NT2/D1 (cell line): ENCODE data around the gene ARHGAP11B.
"Not testable (repeated sequence)": the region's sequence is repeated elsewhere in the genome, so short reads cannot be mapped to it uniquely, and the experiment has no call there.

Experiments used
- SUZ12 ChIP-seq: IDR thresholded peaks from 2 replicates; pipeline ENCODE4 v1.6.1; 2011; ENCODE audit not compliant: insufficient read length, insufficient read depth; ENCODE audit errors: extremely low read depth
- YY1 ChIP-seq: IDR thresholded peaks from 2 replicates; pipeline ENCODE4 v1.6.1; 2011; ENCODE audit not compliant: insufficient read length, insufficient read depth
- ZNF274 ChIP-seq: IDR thresholded peaks from 2 replicates; pipeline ENCODE4 v1.6.1; 2011; ENCODE audit warnings: mild to moderate bottlenecking, low read depth, low read length

- TF ChIP-seq SUZ12, YY1, ZNF274: not testable (repeated sequence)
Observed at GRCh38 chr15:30580716-30581115, 45.2 kb upstream of the ARHGAP11B start.
